Endodermal cell (in vitro differentiated cells): ENCODE data around the gene PDE8A. TPM values are rescaled to one million over a fixed set of nuclear protein-coding genes. Genes with fewer than 3 reads are reported as not detected.

Experiments used
- DNase-seq: peaks from one replicate; pipeline ENCODE4 v3.0.0-alpha.2; 2017
- H3K27ac ChIP-seq: 2 replicates; pipeline ENCODE4 v1.5.1; 2013; ENCODE audit warnings: mild to moderate bottlenecking, low read depth, low read length, moderate library complexity
- H3K27me3 ChIP-seq: 2 replicates; pipeline ENCODE4 v1.6.1; 2013; ENCODE audit warnings: mild to moderate bottlenecking, low read length, moderate library complexity; ENCODE audit not compliant: insufficient read depth, control insufficient read depth, poor library complexity, severe bottlenecking
- H3K36me3 ChIP-seq: 2 replicates; pipeline ENCODE4 v1.7.0; 2013; ENCODE audit warnings: mild to moderate bottlenecking, low read length, moderate library complexity; ENCODE audit not compliant: control insufficient read depth, insufficient read depth
- H3K4me1 ChIP-seq: one replicate; pipeline ENCODE4 v1.7.0; 2013; ENCODE audit warnings: low read length; ENCODE audit not compliant: control insufficient read depth, insufficient read depth
- H3K4me3 ChIP-seq: 2 replicates; pipeline ENCODE4 v1.5.1; 2013; ENCODE audit warnings: mild to moderate bottlenecking, low read length, moderate library complexity
- H3K9ac ChIP-seq: 2 replicates; pipeline ENCODE4 v1.6.1; 2013; ENCODE audit warnings: mild to moderate bottlenecking, low read length, moderate library complexity; ENCODE audit not compliant: poor library complexity, severe bottlenecking; ENCODE audit errors: extremely low read depth
- H3K9me3 ChIP-seq: 2 replicates; pipeline ENCODE4 v1.6.1; 2013; ENCODE audit warnings: mild to moderate bottlenecking, low read length, moderate library complexity; ENCODE audit not compliant: control insufficient read depth
- H3K27ac Mint-ChIP-seq: 2 replicates; pipeline ENCODE4 v1.8.0; 2020; ENCODE audit warnings: mixed read lengths
- H3K27me3 Mint-ChIP-seq: 2 replicates; pipeline ENCODE4 v1.8.0; 2021; ENCODE audit warnings: mild to moderate bottlenecking, mixed read lengths; ENCODE audit not compliant: insufficient read depth
- H3K36me3 Mint-ChIP-seq: 2 replicates; pipeline ENCODE4 v1.8.0; 2020; ENCODE audit warnings: low read depth, mixed read lengths
- H3K4me1 Mint-ChIP-seq: 2 replicates; pipeline ENCODE4 v1.8.0; 2020; ENCODE audit warnings: mixed read lengths
- H3K4me3 Mint-ChIP-seq: 2 replicates; pipeline ENCODE4 v1.8.0; 2020; ENCODE audit warnings: mild to moderate bottlenecking, moderate library complexity, mixed read lengths
- H3K9me3 Mint-ChIP-seq: 2 replicates; pipeline ENCODE4 v1.8.0; 2020; ENCODE audit warnings: mild to moderate bottlenecking, mixed read lengths
- WGBS, 2 experiments: methylation state at CpG; one replicate each; pipeline versions ENCODE4 v1.1.5 to v1.1.7; 2013; ENCODE audit warnings: missing lambda C conversion rate in 2 of 2, mixed read lengths in 1 of 2; ENCODE audit not compliant: insufficient coverage in 1 of 2, insufficient read length in 1 of 2; 5-methylcytosine and 5-hydroxymethylcytosine counted together
- total RNA-seq, 2 donors: library from RNA; stranded (reverse); fragmentation: NEBNext Ultra II Directional in 1 of 2; extraction: Animal tissue kit (Norgen Biotek cat#: 25700) in 1 of 2; gene quantifications; 2 replicates in 1 of 2; 3 replicates in 1 of 2; pipeline ENCODE4 v1.2.1, GENCODE V29; 2021
- TF ChIP-seq, protein P1 (sequence below): fragments of 200-600 bp; sonication (generic); conservative IDR thresholded peaks from 2 replicates; pipeline ENCODE4 v1.5.0; 2021; ENCODE audit warnings: antibody characterized with exemption, mild to moderate bottlenecking

Gene PDE8A
- total RNA-seq, 2 donors from 2014 or later, result 14.8 to 15.2 TPM

DNA sequence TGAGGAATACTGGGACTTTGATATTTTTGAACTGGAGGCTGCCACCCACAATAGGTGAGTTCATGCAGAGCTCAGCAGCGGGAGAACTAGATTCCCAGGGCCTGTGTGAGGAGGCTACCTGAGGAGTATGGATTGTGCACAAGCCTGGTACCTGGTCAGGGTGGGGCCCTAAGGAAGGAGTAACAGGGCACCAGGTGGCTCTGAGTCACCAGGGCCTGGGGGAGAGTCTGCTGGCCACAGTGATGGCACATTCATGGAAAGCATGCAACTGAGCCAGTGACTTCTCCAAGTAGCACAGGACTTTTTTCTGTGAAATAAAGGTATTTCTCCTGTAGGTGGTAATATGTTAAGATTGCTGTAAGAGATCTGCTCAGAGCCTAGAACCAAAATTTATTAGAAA, 134.4 kb downstream of the PDE8A start:
- Histone ChIP-seq H3K9me3 (no peaks in the 10 kb centered on the region), H3K36me3 (peaks cover 5% of the 10 kb centered on the region), H3K27ac (no peak overlapping the region), H3K4me1 (no peaks in the 10 kb centered on the region), H3K4me3 (no peak overlapping the region), H3K27me3 (no peaks in the 10 kb centered on the region), H3K9ac (no peak overlapping the region)
- no peaks in the 10 kb centered on the region for H3K4me1 Mint-ChIP-seq
- no peaks in the 10 kb centered on the region for H3K9me3 Mint-ChIP-seq
- H3K36me3 Mint-ChIP-seq, result peaks cover 14% of the 10 kb centered on the region
- H3K27me3 Mint-ChIP-seq, result no peaks in the 10 kb centered on the region
- TF ChIP-seq, protein P1, sequence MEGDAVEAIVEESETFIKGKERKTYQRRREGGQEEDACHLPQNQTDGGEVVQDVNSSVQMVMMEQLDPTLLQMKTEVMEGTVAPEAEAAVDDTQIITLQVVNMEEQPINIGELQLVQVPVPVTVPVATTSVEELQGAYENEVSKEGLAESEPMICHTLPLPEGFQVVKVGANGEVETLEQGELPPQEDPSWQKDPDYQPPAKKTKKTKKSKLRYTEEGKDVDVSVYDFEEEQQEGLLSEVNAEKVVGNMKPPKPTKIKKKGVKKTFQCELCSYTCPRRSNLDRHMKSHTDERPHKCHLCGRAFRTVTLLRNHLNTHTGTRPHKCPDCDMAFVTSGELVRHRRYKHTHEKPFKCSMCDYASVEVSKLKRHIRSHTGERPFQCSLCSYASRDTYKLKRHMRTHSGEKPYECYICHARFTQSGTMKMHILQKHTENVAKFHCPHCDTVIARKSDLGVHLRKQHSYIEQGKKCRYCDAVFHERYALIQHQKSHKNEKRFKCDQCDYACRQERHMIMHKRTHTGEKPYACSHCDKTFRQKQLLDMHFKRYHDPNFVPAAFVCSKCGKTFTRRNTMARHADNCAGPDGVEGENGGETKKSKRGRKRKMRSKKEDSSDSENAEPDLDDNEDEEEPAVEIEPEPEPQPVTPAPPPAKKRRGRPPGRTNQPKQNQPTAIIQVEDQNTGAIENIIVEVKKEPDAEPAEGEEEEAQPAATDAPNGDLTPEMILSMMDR, result no peak
- no peak for DNase-seq
- H3K27ac Mint-ChIP-seq, result no peak overlapping the region
- H3K4me3 Mint-ChIP-seq, result no peak overlapping the region
- WGBS, 2 experiments, result 93% methylated on average over 1 of the region's 1 CpG; no CpG with 5 or more reads in 1 of the 2 experiments

DNA sequence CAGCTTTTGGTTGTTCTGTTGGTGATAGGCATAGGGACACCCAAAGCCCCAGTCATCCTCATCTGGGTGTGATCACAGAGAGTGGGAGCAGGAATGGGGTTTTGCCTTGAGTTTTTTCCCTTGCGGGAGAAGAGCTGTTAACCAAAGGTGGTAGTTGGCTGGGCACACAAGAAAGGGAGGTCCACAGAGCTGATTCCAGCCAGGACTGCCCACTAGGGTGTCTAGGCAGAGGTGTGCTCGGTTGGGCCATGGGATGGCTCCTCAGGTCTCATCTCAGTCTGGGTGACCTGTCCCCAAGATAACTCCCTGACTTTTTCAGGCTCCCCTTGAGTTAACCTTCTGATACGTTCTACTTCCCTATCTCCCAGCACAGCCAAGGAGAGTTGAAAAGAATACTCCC, 134.8 kb downstream of the PDE8A start:
- WGBS, 2 experiments, result 92 to 100% methylated on average over 1 to 3 of the region's 3 CpGs
- peaks cover 5% of the 10 kb centered on the region for H3K36me3 ChIP-seq

DNA sequence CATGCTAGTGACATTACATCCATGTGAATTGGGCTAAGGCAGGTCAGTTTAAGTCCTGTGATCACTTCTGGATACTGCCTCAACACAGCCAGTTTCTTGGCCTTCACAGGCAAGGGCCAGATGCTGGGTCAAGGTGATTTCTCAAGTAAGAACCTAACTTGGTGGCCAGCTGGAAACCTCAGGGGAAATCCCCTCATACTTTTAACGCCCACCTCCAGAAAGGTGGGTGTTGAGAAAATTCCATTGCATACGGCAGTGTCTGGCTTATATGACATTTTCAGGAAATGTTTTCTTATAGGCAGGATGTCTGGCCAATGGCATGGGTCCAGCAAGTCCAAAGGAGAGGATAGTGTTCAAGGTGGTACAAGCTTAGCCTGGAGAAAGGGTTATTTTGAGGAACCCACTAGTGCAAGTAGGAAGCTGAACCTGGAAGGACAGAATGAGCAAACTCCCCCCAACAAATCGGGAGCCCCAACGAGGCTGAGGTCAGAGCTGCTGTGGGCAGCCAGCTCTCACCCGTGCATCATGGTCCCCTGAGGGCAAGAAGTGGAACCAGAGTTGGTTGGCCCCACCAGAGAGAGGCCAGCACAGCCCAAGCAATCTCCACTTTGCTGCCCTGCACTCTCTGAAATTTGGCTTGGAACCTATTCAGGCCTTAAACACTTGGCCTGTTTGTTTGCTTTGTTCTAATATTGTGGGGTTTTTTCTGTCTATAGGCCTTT, 135.4 kb downstream of the PDE8A start:
- no peaks in the 10 kb centered on the region for H3K27me3 Mint-ChIP-seq
- no peaks in the 10 kb centered on the region for H3K9me3 Mint-ChIP-seq
- no peak for DNase-seq
- peaks cover 14% of the 10 kb centered on the region for H3K36me3 Mint-ChIP-seq
- Histone ChIP-seq H3K36me3 (peaks cover 5% of the 10 kb centered on the region), H3K4me1 (no peaks in the 10 kb centered on the region), H3K27ac (no peak overlapping the region), H3K27me3 (no peaks in the 10 kb centered on the region), H3K4me3 (no peak overlapping the region), H3K9ac (no peak overlapping the region), H3K9me3 (no peaks in the 10 kb centered on the region)
- H3K4me1 Mint-ChIP-seq, result no peaks in the 10 kb centered on the region
- no peak overlapping the region for H3K4me3 Mint-ChIP-seq
- H3K27ac Mint-ChIP-seq, result no peak overlapping the region
- TF ChIP-seq, protein P1, result no peak
- WGBS, 2 experiments, result 96 to 100% methylated on average over 4 to 5 of the region's 5 CpGs

More for the DNA sequence above, 134.8 kb downstream of the PDE8A start:
- Histone ChIP-seq H3K9ac (no peak overlapping the region), H3K27me3 (no peaks in the 10 kb centered on the region), H3K9me3 (no peaks in the 10 kb centered on the region), H3K4me3 (no peak overlapping the region), H3K4me1 (no peaks in the 10 kb centered on the region), H3K27ac (no peak overlapping the region)
- H3K4me1 Mint-ChIP-seq, result no peaks in the 10 kb centered on the region
- no peak overlapping the region for H3K27ac Mint-ChIP-seq
- no peaks in the 10 kb centered on the region for H3K27me3 Mint-ChIP-seq
- H3K36me3 Mint-ChIP-seq, result peaks cover 14% of the 10 kb centered on the region
- TF ChIP-seq, protein P1, result no peak
- no peak for DNase-seq
- no peaks in the 10 kb centered on the region for H3K9me3 Mint-ChIP-seq
- H3K4me3 Mint-ChIP-seq, result no peak overlapping the region
